Fibroblast of lung (primary cell): ENCODE data around the gene LUZP2. TPM values are rescaled to one million over a fixed set of nuclear protein-coding genes. Genes with fewer than 3 reads are reported as not detected.

ENCODE experiments used
- DNase-seq, 2 donors: peaks; one replicate each; pipeline versions ENCODE4 v3.0.0 to v3.0.0-alpha.2; 2010; ENCODE audit warnings: low read depth in 2 of 2
- H2AFZ ChIP-seq: 2 replicates; pipeline ENCODE4 v1.5.1; 2012; ENCODE audit warnings: low read length, control low read depth, inconsistent platforms
- H3K27ac ChIP-seq: 2 replicates; pipeline ENCODE4 v1.5.1; 2011; ENCODE audit warnings: low read length, control low read depth; ENCODE audit not compliant: insufficient read depth
- H3K27me3 ChIP-seq: 2 replicates; pipeline ENCODE4 v1.5.1; 2011; ENCODE audit warnings: mild to moderate bottlenecking, low read length; ENCODE audit not compliant: control insufficient read depth, insufficient read depth
- H3K36me3 ChIP-seq: 2 replicates; pipeline ENCODE4 v1.5.1; 2011; ENCODE audit warnings: low read length; ENCODE audit not compliant: control insufficient read depth, insufficient read depth
- H3K4me1 ChIP-seq: 2 replicates; pipeline ENCODE4 v1.5.1; 2011; ENCODE audit warnings: low read length; ENCODE audit not compliant: control insufficient read depth, insufficient read depth; ENCODE audit errors: extremely low read depth
- H3K4me2 ChIP-seq: 2 replicates; pipeline ENCODE4 v1.5.1; 2011; ENCODE audit warnings: low read length, control low read depth; ENCODE audit not compliant: insufficient read depth; ENCODE audit errors: extremely low read depth
- H3K4me3 ChIP-seq, 4 experiments: fragments of 200-600 bp in 1 of 4; sonication (generic) in 1 of 4; replicated peaks in 1 of 4; 2 replicates each; pipeline ENCODE4 v1.5.1; 2011 to 2016; ENCODE audit warnings: low read length in 4 of 4, low read depth in 3 of 4, mild to moderate bottlenecking in 3 of 4, control low read depth in 2 of 4, inconsistent platforms in 1 of 4, mixed read lengths in 1 of 4; ENCODE audit not compliant: insufficient read depth in 1 of 4; ENCODE audit errors: control extremely low read depth in 1 of 4
- H3K79me2 ChIP-seq: 2 replicates; pipeline ENCODE4 v1.5.1; 2012; ENCODE audit warnings: mild to moderate bottlenecking, low read length, inconsistent platforms; ENCODE audit not compliant: control insufficient read depth, insufficient read depth
- H3K9ac ChIP-seq: 2 replicates; pipeline ENCODE4 v1.5.1; 2011; ENCODE audit warnings: mild to moderate bottlenecking, low read length, control low read depth; ENCODE audit not compliant: insufficient read depth
- H3K9me3 ChIP-seq: 2 replicates; pipeline ENCODE4 v1.5.1; 2012; ENCODE audit warnings: low read depth, low read length; ENCODE audit not compliant: control insufficient read depth, insufficient read depth
- H4K20me1 ChIP-seq: 2 replicates; pipeline ENCODE4 v1.5.1; 2011; ENCODE audit warnings: low read length; ENCODE audit not compliant: control insufficient read depth, insufficient read depth; ENCODE audit errors: extremely low read depth
- CTCF ChIP-seq, 2 donors: IDR thresholded peaks in 1 of 2; conservative IDR thresholded peaks in 1 of 2; 1 replicate in 1 of 2; 2 replicates in 1 of 2; pipeline ENCODE4 v1.5.1; 2011 to 2012; ENCODE audit warnings: low read length in 2 of 2, control low read depth in 1 of 2, inconsistent platforms in 1 of 2, low read depth in 1 of 2, mild to moderate bottlenecking in 1 of 2
- EZH2 ChIP-seq: IDR thresholded peaks from 2 replicates; pipeline ENCODE4 v1.5.1; 2012; ENCODE audit warnings: low read length, control low read depth, mild to moderate bottlenecking; ENCODE audit errors: missing control alignments
- polyA plus RNA-seq, 2 donors: library from polyadenylated mRNA; depleted of rRNA in 1 of 2; stranded (reverse) in 1 of 2; unstranded in 1 of 2; fragments of >200 nt; gene quantifications; 2 replicates each; pipeline ENCODE4 v1.2.1, GENCODE V29; 2011 to 2012; ENCODE audit warnings: missing spikeins in 1 of 2
- total RNA-seq: library from RNA; depleted of rRNA; stranded (reverse); fragments of >200 nt; gene quantifications from 2 replicates; pipeline ENCODE4 v1.2.1, GENCODE V29; 2014

The LUZP2 gene
- total and polyA plus RNA-seq, 2 donors (not counting 1 experiment from before 2014, with no cell fraction given) = 0.03 to 0.50 TPM

GRCh38 chr11:24470431-24470830 is 26.4 kb upstream of the LUZP2 start:
- Histone ChIP-seq H3K9ac (no peak overlapping the region), H3K4me1 (no peaks in the 10 kb centered on the region), H4K20me1 (no peaks in the 10 kb centered on the region), H2AFZ (no peak overlapping the region), H3K27me3 (no peaks in the 10 kb centered on the region), H3K79me2 (no peaks in the 10 kb centered on the region), H3K4me3 (no peak overlapping the region), H3K27ac (no peak overlapping the region), H3K9me3 (no peaks in the 10 kb centered on the region), H3K36me3 (no peaks in the 10 kb centered on the region), H3K4me2 (no peak overlapping the region)
- no peak for DNase-seq
- TF ChIP-seq CTCF (conservative IDR thresholded peaks at IDR 0.05 in 1 of 2, IDR thresholded peaks at IDR 0.05 in 1 of 2; ENCODE audit: low read depth in 1 of 2, low read length in 2 of 2) = no peak
- TF ChIP-seq EZH2 = no peak

- peak in 1 of 2 donors; percentile 5 for DNase-seq
- H3K27ac ChIP-seq = no peak overlapping the region
- no peak overlapping the region for H3K4me2 ChIP-seq
- no peaks in the 10 kb centered on the region for H3K36me3 ChIP-seq
- TF ChIP-seq CTCF (conservative IDR thresholded peaks at IDR 0.05 in 1 of 2, IDR thresholded peaks at IDR 0.05 in 1 of 2; ENCODE audit: low read depth in 1 of 2, low read length in 2 of 2) = no peak
- no peak overlapping the region for H3K4me3 ChIP-seq
- H3K4me1 ChIP-seq = no peaks in the 10 kb centered on the region
- no peaks in the 10 kb centered on the region for H3K79me2 ChIP-seq
- no peak overlapping the region for H2AFZ ChIP-seq
- no peaks in the 10 kb centered on the region for H3K27me3 ChIP-seq
- no peaks in the 10 kb centered on the region for H3K9me3 ChIP-seq
- no peak overlapping the region for H3K9ac ChIP-seq
- H4K20me1 ChIP-seq = no peaks in the 10 kb centered on the region
Measured at GRCh38 chr11:24471084-24471483, 25.8 kb upstream of the LUZP2 start.

- DNase-seq = no peak
Measured at GRCh38 chr11:24478718-24479117, 18.1 kb upstream of the LUZP2 start.

More at GRCh38 chr11:24478718-24479117, 18.1 kb upstream of the LUZP2 start:
- Histone ChIP-seq H3K4me2 (no peak overlapping the region), H2AFZ (no peak overlapping the region), H3K79me2 (no peaks in the 10 kb centered on the region), H4K20me1 (no peaks in the 10 kb centered on the region), H3K9ac (no peak overlapping the region), H3K4me3 (no peak overlapping the region), H3K27me3 (no peaks in the 10 kb centered on the region), H3K36me3 (no peaks in the 10 kb centered on the region), H3K9me3 (no peaks in the 10 kb centered on the region), H3K27ac (no peak overlapping the region), H3K4me1 (no peaks in the 10 kb centered on the region)
- TF ChIP-seq EZH2 (no peak), CTCF (conservative IDR thresholded peaks at IDR 0.05 in 1 of 2, IDR thresholded peaks at IDR 0.05 in 1 of 2; ENCODE audit: low read depth in 1 of 2, low read length in 2 of 2) (no peak)
